Natural killer cell treated with Interleukin-12 subunit alpha and Interleukin-12 subunit beta and Interleukin-15 and Interleukin-18, amount 100 ng/mL, for 72 hours (primary cell): Measurements from ENCODE around the gene ITSN2. TPM values are rescaled to one million over a fixed set of nuclear protein-coding genes. Genes with fewer than 3 reads are reported as not detected.

Experiments
- ATAC-seq, 2 donors: fragments of 150-1000 bp; cut with Tn5 transposase in 1 of 2; sonication (Bioruptor Pico), chemical (Tn5 transposase) in 1 of 2; 2 replicates each; pipeline ENCODE4 v1.10.0; 2021
- DNase-seq: peaks from one replicate; pipeline ENCODE4 v3.0.0; 2022; ENCODE audit warnings: low spot score
- H3K27ac Mint-ChIP-seq, 2 donors: 1 replicate in 1 of 2; 2 replicates in 1 of 2; pipeline ENCODE4 v1.8.0; 2022; ENCODE audit warnings: mixed read lengths in 2 of 2, mild to moderate bottlenecking in 1 of 2, moderate library complexity in 1 of 2
- H3K27me3 Mint-ChIP-seq, 2 donors: 1 replicate in 1 of 2; 2 replicates in 1 of 2; pipeline ENCODE4 v1.8.0; 2022; ENCODE audit warnings: mixed read lengths in 2 of 2
- H3K36me3 Mint-ChIP-seq: one replicate; pipeline ENCODE4 v1.8.0; 2022; ENCODE audit warnings: mixed read lengths
- H3K4me1 Mint-ChIP-seq, 2 donors: 1 replicate in 1 of 2; 2 replicates in 1 of 2; pipeline ENCODE4 v1.8.0; 2022; ENCODE audit warnings: low read depth in 2 of 2, mixed read lengths in 2 of 2, mild to moderate bottlenecking in 1 of 2
- H3K4me3 Mint-ChIP-seq: one replicate; pipeline ENCODE4 v1.8.0; 2022; ENCODE audit warnings: mixed read lengths
- H3K9me3 Mint-ChIP-seq: 2 replicates; pipeline ENCODE4 v1.8.0; 2022; ENCODE audit warnings: mixed read lengths
- total RNA-seq, 2 donors: library from RNA; stranded (reverse); gene quantifications; one replicate each; pipeline ENCODE4 v1.2.3, GENCODE V29; 2022

Gene ITSN2
- total RNA-seq, 2 donors from 2014 or later = 71.5 to 80.7 TPM

GRCh38 chr2:24337890-24338289 is 22.4 kb downstream of the ITSN2 start:
- H3K4me3 Mint-ChIP-seq = no peak overlapping the region
- H3K4me1 Mint-ChIP-seq = peaks cover 68 to 71% of the 10 kb centered on the region in 2 donors
- no peak for ATAC-seq
- DNase-seq = no peak
- no peaks in the 10 kb centered on the region for H3K27me3 Mint-ChIP-seq
- peak overlapping the region in 1 of 2 donors; percentile 34 for H3K27ac Mint-ChIP-seq
- H3K36me3 Mint-ChIP-seq = no peaks in the 10 kb centered on the region
- H3K9me3 Mint-ChIP-seq = no peaks in the 10 kb centered on the region

DNA sequence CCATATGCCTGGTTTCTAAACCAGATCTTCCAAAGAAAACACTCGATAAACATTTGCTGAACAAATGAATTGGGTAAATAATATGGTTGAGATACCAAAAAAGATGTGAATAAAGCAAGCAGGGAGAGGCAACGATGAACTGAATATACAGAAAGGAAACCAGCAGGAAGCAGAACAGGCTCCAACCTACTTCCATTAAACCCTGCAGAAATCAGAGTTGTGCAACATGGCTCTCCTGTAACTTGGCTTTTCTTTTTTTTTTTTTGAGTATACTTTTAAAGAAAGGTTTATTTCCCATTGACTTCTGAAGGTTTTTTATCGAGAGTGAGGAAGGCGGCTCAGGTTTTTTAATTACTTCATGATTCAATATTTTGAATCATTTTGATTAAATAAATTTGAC is 23.5 kb downstream of the ITSN2 start:
- Mint-ChIP-seq H3K9me3 (no peaks in the 10 kb centered on the region), H3K4me1 (peaks cover 62% of the 10 kb centered on the region in 2 donors), H3K27me3 (no peaks in the 10 kb centered on the region), H3K4me3 (no peak overlapping the region), H3K36me3 (no peaks in the 10 kb centered on the region), H3K27ac (peak overlapping the region in 1 of 2 donors; percentile 1)
- DNase-seq = no peak
- no peak for ATAC-seq

GRCh38 chr2:24334245-24334633 is 26.1 kb downstream of the ITSN2 start:
- peak overlapping the region in 1 of 2 donors; percentile 25 for H3K27ac Mint-ChIP-seq
- no peaks in the 10 kb centered on the region for H3K36me3 Mint-ChIP-seq
- DNase-seq (no peak), ATAC-seq (no peak)
- H3K4me1 Mint-ChIP-seq = peaks cover 54 to 55% of the 10 kb centered on the region in 2 donors
- H3K27me3 Mint-ChIP-seq = no peaks in the 10 kb centered on the region
- H3K4me3 Mint-ChIP-seq = no peak overlapping the region
- H3K9me3 Mint-ChIP-seq = peaks cover 2% of the 10 kb centered on the region

DNA sequence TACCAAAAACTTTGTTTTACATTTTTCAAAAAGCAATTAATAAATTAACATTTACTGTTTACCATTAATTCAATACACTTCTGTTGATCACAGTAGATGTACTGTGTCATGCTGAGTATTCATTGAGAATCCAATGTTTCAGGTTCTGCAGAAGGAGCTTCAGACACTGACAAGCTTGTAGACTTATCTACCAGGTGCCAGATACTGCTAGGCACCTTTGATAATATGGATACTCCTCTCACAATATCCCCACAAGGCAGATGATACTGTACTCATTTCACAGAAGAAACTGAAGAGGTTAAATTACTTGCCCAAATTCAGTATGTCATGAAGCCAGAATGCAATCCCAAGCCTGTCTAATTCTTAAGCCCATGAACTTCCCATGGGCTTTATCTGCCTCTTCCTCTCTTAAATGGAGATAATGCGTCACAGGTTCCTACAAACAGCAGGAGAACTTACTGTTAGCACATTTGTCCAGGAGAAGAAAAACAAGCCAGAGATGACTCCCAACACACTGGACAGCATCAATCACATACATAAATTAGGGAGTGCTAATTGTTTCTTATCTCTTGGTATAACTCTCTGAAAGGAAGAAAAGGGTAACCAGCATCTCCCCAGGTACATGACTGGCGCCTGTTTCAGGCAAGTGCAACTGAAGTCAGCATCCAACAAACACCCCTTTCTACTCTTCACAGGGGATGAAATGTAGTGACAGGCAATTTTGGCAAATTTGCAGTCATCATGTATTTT is 27.4 kb downstream of the ITSN2 start:
- no peak overlapping the region for H3K4me3 Mint-ChIP-seq
- DNase-seq (no peak), ATAC-seq (no peak)
- H3K36me3 Mint-ChIP-seq = no peaks in the 10 kb centered on the region
- H3K4me1 Mint-ChIP-seq = peaks cover 44 to 45% of the 10 kb centered on the region in 2 donors
- peaks cover 2% of the 10 kb centered on the region for H3K9me3 Mint-ChIP-seq
- no peaks in the 10 kb centered on the region for H3K27me3 Mint-ChIP-seq
- peak overlapping the region in 1 of 2 donors; percentile 35 for H3K27ac Mint-ChIP-seq

- peaks cover 2% of the 10 kb centered on the region for H3K9me3 Mint-ChIP-seq
- DNase-seq (no peak), ATAC-seq (no peak)
- H3K27me3 Mint-ChIP-seq = no peaks in the 10 kb centered on the region
- H3K36me3 Mint-ChIP-seq = no peaks in the 10 kb centered on the region
- peaks cover 37% of the 10 kb centered on the region in 2 donors for H3K4me1 Mint-ChIP-seq
- peak overlapping the region; percentile 32 to 72 for H3K27ac Mint-ChIP-seq
- H3K4me3 Mint-ChIP-seq = peak overlapping the region; percentile 13
Measured at GRCh38 chr2:24330161-24330560, 30.2 kb downstream of the ITSN2 start.

GRCh38 chr2:24329700-24330099 is 30.6 kb downstream of the ITSN2 start:
- DNase-seq (no peak), ATAC-seq (no peak)
- H3K36me3 Mint-ChIP-seq = no peaks in the 10 kb centered on the region
- H3K9me3 Mint-ChIP-seq = peaks cover 2% of the 10 kb centered on the region
- peaks cover 37% of the 10 kb centered on the region in 2 donors for H3K4me1 Mint-ChIP-seq
- peak overlapping the region; percentile 13 for H3K4me3 Mint-ChIP-seq
- H3K27ac Mint-ChIP-seq = peak overlapping the region; percentile 32 to 72
- H3K27me3 Mint-ChIP-seq = no peaks in the 10 kb centered on the region

GRCh38 chr2:24328010-24328409 is 32.3 kb downstream of the ITSN2 start:
- Mint-ChIP-seq H3K9me3 (peaks cover 2% of the 10 kb centered on the region), H3K4me1 (peaks cover 23 to 24% of the 10 kb centered on the region in 2 donors), H3K27ac (no peak overlapping the region), H3K36me3 (no peaks in the 10 kb centered on the region), H3K27me3 (no peaks in the 10 kb centered on the region), H3K4me3 (no peak overlapping the region)
- DNase-seq (no peak), ATAC-seq (no peak)

DNA sequence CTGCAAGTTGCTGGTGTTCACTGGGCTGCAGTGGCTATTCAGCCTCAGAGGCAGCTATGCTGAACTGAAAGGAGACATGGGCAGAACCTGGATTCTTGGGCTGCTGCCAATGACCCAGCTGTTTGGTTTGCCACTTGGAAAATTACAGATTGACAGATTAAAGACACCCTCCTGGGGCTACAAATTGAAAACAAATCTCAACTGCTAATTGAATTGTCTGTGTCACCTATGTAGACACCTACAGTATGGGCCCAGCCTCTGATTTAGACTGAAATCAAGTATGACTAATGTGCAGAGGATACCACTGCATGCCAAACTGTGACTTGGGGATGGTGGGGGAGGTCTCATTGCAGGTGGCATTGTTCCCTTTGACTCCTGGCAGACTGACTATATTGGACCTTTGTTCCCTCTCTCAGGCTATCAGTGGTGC is 42.8 kb downstream of the ITSN2 start:
- H3K36me3 Mint-ChIP-seq = no peaks in the 10 kb centered on the region
- H3K4me3 Mint-ChIP-seq = no peak overlapping the region
- ATAC-seq (no peak), DNase-seq (no peak)
- peak overlapping the region in 1 of 2 donors; percentile 37 for H3K27ac Mint-ChIP-seq
- H3K4me1 Mint-ChIP-seq = peaks cover 30 to 34% of the 10 kb centered on the region in 2 donors
- no peaks in the 10 kb centered on the region for H3K27me3 Mint-ChIP-seq
- H3K9me3 Mint-ChIP-seq = no peaks in the 10 kb centered on the region

DNA sequence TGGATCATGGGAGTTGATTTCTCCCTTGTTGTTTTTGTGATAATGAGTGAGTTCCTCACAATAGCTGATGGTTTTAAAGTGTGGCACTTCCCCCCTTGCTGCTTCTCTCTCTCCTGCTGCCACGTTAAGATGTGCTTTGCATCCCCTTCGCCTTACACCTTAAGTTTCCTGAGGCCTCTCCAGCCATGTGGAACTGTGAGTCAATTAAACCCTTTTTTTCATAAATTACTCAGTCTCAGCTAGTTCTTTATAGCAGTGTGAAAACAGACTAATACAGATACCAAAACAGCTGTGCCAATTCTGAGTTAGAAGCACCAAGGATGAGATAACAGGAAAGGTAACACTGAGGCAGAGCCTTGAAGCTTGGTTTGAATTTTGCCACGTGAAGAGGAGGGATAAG is 44.7 kb downstream of the ITSN2 start:
- DNase-seq (no peak), ATAC-seq (peak; percentile 75 to 83)
- peaks cover 29 to 30% of the 10 kb centered on the region in 2 donors for H3K4me1 Mint-ChIP-seq
- H3K27ac Mint-ChIP-seq = peak overlapping the region; percentile 12 to 74
- no peaks in the 10 kb centered on the region for H3K9me3 Mint-ChIP-seq
- peak overlapping the region; percentile 67 for H3K4me3 Mint-ChIP-seq
- H3K27me3 Mint-ChIP-seq = no peaks in the 10 kb centered on the region
- H3K36me3 Mint-ChIP-seq = no peaks in the 10 kb centered on the region

DNA sequence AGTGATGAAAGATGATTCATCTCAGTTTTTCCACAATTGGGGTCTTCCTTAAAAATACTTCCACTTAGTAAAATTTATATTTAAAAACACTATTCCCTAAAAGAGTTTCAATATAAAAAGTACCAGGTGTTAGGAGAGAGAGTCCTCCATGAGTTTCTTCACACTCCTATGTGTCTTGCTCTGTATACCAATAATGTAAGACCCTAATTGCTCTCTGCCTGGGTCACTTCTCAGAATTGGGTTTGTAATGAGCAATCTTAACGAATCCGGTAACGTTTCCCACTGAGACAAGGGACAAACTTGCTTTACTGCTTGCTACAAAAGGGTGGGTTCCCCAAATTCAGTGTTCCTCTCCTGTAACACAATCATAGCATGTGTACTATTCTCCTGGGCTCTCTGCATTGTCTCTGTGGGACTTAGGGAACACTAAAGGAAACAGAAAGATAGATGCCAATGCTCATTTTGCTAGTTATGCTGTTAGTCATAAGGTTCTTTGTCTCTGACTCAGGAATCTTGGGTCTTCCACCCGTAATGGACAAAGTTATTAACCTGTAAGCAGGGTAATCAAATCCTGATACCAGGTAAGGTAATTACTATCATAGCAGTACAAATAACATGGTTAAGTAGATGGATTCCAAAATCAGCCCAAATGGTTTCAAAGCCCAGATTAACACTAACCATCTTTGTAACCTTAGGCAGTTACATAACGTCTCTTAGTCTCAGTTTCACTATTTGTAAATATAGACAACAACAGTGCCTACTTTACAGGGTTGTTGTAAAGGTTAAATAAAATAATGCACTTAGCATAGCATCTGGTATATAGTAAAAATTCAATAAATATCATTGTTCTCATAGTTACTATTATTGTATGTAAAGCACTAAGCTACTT is 46.3 kb downstream of the ITSN2 start:
- ATAC-seq (peak; percentile 64 to 67), DNase-seq (no peak)
- Mint-ChIP-seq H3K4me1 (peaks cover 27 to 29% of the 10 kb centered on the region in 2 donors), H3K27me3 (no peaks in the 10 kb centered on the region), H3K9me3 (no peaks in the 10 kb centered on the region), H3K4me3 (peak overlapping the region; percentile 46), H3K36me3 (no peaks in the 10 kb centered on the region), H3K27ac (peak overlapping the region; percentile 32 to 53)

DNA sequence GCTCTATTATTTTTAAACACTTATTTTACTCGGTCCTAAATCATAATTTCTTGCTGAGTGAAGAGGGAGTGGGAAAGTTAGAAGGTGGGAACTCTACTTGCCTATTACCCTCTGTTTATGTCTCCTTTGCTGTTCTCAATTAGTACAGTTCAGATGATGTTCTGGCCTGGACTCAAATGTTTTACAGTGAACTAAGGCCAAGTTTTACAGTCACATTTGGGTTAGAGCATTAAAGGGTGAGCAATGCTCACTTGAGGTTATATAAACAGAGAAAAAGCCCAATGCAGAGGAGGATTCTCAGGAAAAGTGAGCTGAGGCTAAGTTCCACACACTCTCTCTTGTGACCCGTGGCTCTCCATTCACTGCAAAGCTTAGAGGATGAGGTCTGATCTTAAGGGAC is 52.4 kb downstream of the ITSN2 start:
- no peak for DNase-seq
- Mint-ChIP-seq H3K27me3 (no peaks in the 10 kb centered on the region), H3K4me3 (no peak overlapping the region), H3K36me3 (peaks cover 6% of the 10 kb centered on the region), H3K9me3 (no peaks in the 10 kb centered on the region), H3K27ac (no peak overlapping the region), H3K4me1 (peaks cover 0 to 3% of the 10 kb centered on the region in 2 donors)
- no peak for ATAC-seq

DNA sequence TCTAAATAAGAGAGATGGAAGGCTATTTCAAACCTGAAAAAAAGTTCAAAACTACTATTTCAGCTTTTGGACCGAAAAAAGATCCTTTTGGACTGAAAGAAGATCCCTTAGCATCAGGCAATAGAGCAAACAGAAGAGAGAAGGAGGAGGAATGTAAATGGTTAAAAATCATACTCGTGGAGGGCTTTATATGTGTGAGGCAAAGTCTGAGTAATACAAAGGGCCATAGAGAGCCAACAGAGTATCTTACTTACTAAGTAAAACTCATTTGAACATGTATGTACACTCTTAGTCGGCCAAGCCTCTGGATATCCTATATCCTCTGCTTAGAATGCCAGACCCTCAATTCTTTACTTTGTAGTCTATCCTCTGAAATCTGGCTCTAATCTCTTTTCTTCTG is 55.7 kb downstream of the ITSN2 start:
- no peak overlapping the region for H3K4me3 Mint-ChIP-seq
- H3K27me3 Mint-ChIP-seq = no peaks in the 10 kb centered on the region
- ATAC-seq (no peak), DNase-seq (no peak)
- H3K36me3 Mint-ChIP-seq = peaks cover 19% of the 10 kb centered on the region
- no peaks in the 10 kb centered on the region for H3K9me3 Mint-ChIP-seq
- peaks cover 0 to 2% of the 10 kb centered on the region in 2 donors for H3K4me1 Mint-ChIP-seq
- H3K27ac Mint-ChIP-seq = no peak overlapping the region

- ATAC-seq (no peak), DNase-seq (no peak)
- Mint-ChIP-seq H3K36me3 (peaks cover 25% of the 10 kb centered on the region), H3K9me3 (no peaks in the 10 kb centered on the region), H3K27me3 (no peaks in the 10 kb centered on the region), H3K4me1 (peaks cover 0 to 2% of the 10 kb centered on the region in 2 donors), H3K4me3 (no peak overlapping the region), H3K27ac (no peak overlapping the region)
Measured at GRCh38 chr2:24304098-24304497, 56.2 kb downstream of the ITSN2 start.

DNA sequence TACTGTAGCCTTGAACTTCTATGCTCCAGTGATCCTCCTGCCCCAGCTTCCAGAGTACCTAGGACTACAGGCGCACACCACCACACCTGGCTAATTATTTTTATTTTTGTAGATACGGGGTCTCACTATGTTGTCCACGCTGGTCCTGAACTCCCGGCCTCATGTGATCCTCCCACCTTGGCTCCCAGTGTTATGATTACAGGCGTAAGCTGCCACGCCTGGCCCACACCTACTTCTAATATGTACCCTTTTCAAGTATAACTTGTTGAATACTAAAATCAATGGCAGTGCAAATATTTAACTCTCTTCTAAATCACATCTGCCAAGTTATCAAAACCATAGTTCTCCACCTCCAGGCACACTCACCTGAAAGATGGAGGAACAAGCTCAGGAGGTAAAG is 58.7 kb downstream of the ITSN2 start:
- no peak overlapping the region for H3K27ac Mint-ChIP-seq
- no peak overlapping the region for H3K4me3 Mint-ChIP-seq
- H3K9me3 Mint-ChIP-seq = no peaks in the 10 kb centered on the region
- peaks cover 28% of the 10 kb centered on the region for H3K36me3 Mint-ChIP-seq
- DNase-seq (no peak), ATAC-seq (no peak)
- H3K27me3 Mint-ChIP-seq = no peaks in the 10 kb centered on the region
- H3K4me1 Mint-ChIP-seq = peaks cover 0 to 4% of the 10 kb centered on the region in 2 donors
